ENCODE measurements around the gene CALN1. TPM values are rescaled to one million over a fixed set of nuclear protein-coding genes. Genes with fewer than 3 reads are reported as not detected.

The CALN1 gene
- total RNA-seq, 1 donor from 2014 or later = 0.20 TPM

- intact Hi-C loops (cut with micrococcal nuclease) = no loop called here
Measured at GRCh38 chr7:72190919-72191318, 221.2 kb downstream of the CALN1 start.

- intact Hi-C loops (cut with micrococcal nuclease) = no loop called here
Measured at GRCh38 chr7:72190146-72190545, 222.0 kb downstream of the CALN1 start.

GRCh38 chr7:72187179-72187578 is 225.0 kb downstream of the CALN1 start:
- intact Hi-C loops (cut with micrococcal nuclease) = no loop called here

GRCh38 chr7:72183835-72184234 is 228.3 kb downstream of the CALN1 start:
- intact Hi-C loops (cut with micrococcal nuclease) = no loop called here

GRCh38 chr7:72182036-72182435 is 230.1 kb downstream of the CALN1 start:
- intact Hi-C loops (cut with micrococcal nuclease) = no loop called here

GRCh38 chr7:72176875-72177274 is 235.3 kb downstream of the CALN1 start:
- intact Hi-C loops (cut with micrococcal nuclease) = no loop called here

GRCh38 chr7:72170475-72170874 is 241.7 kb downstream of the CALN1 start:
- intact Hi-C loops (cut with micrococcal nuclease) = no loop called here

GRCh38 chr7:72163271-72163670 is 248.9 kb downstream of the CALN1 start:
- intact Hi-C loops (cut with micrococcal nuclease) = no loop called here

- intact Hi-C loops (cut with micrococcal nuclease) = no loop called here
Measured at GRCh38 chr7:72161534-72161933, 250.6 kb downstream of the CALN1 start.

- intact Hi-C loops (cut with micrococcal nuclease) = no loop called here
Measured at GRCh38 chr7:72159911-72160310, 252.2 kb downstream of the CALN1 start.

- intact Hi-C loops (cut with micrococcal nuclease) = no loop called here
Measured at GRCh38 chr7:72156671-72157070, 255.5 kb downstream of the CALN1 start.

GRCh38 chr7:72153132-72153512 is 259.0 kb downstream of the CALN1 start:
- intact Hi-C loops (cut with micrococcal nuclease) = no loop called here

- intact Hi-C loops (cut with micrococcal nuclease) = no loop called here
Measured at GRCh38 chr7:72152161-72153131, 259.7 kb downstream of the CALN1 start.

GRCh38 chr7:72140566-72140965 is 271.6 kb downstream of the CALN1 start:
- intact Hi-C loops (cut with micrococcal nuclease) = no loop called here

GRCh38 chr7:72127136-72127535 is 285.0 kb downstream of the CALN1 start:
- intact Hi-C loops (cut with micrococcal nuclease) = no loop called here

- intact Hi-C loops (cut with micrococcal nuclease) = no loop called here
Measured at GRCh38 chr7:72123913-72124312, 288.2 kb downstream of the CALN1 start.

- intact Hi-C loops (cut with micrococcal nuclease) = no loop called here
Measured at GRCh38 chr7:72118366-72118765, 293.8 kb downstream of the CALN1 start.

GRCh38 chr7:72114129-72114528 is 298.0 kb downstream of the CALN1 start:
- intact Hi-C loops (cut with micrococcal nuclease) = no loop called here

- intact Hi-C loops (cut with micrococcal nuclease) = no loop called here
Measured at GRCh38 chr7:72112992-72113391, 299.1 kb downstream of the CALN1 start.

- intact Hi-C loops (cut with micrococcal nuclease) = no loop called here
Measured at GRCh38 chr7:72112530-72112929, 299.6 kb downstream of the CALN1 start.

- intact Hi-C loops (cut with micrococcal nuclease) = no loop called here
Measured at GRCh38 chr7:72111086-72111485, 301.1 kb downstream of the CALN1 start.

- intact Hi-C loops (cut with micrococcal nuclease) = no loop called here
Measured at GRCh38 chr7:72109566-72109965, 302.6 kb downstream of the CALN1 start.

GRCh38 chr7:72106405-72106804 is 305.7 kb downstream of the CALN1 start:
- intact Hi-C loops (cut with micrococcal nuclease) = no loop called here

All from T-helper 1 cell treated with Interleukin-12 subunit alpha and Interleukin-12 subunit beta and Interleukin-4 antibody, amounts not matched to agents 30 ng/mL and 1 ng/mL, for 36 hours (primary cell).